Loucy (cell line): ENCODE measurements around the gene EFNB2.
A peak's percentile ranks its signal among the peaks of the same experiment; 100 is the strongest.

Experiments used
- H2AFZ ChIP-seq: fragments of 200-600 bp; sonication (generic); 2 replicates; pipeline ENCODE4 v1.6.0; 2016; ENCODE audit warnings: antibody characterized with exemption, mild to moderate bottlenecking, low read length, moderate library complexity
- H3F3A ChIP-seq: fragments of 200-600 bp; 2 replicates; pipeline ENCODE4 v1.6.0; 2016; ENCODE audit warnings: antibody characterized with exemption, low read depth, mild to moderate bottlenecking
- H3K27me3 ChIP-seq: fragments of 200-600 bp; sonication (generic); 2 replicates; pipeline ENCODE4 v1.6.1; 2014; ENCODE audit warnings: low read length, mild to moderate bottlenecking; ENCODE audit not compliant: insufficient read depth, poor library complexity, severe bottlenecking
- H3K36me3 ChIP-seq: fragments of 200-600 bp; sonication (generic); 2 replicates; pipeline ENCODE4 v1.6.1; 2016; ENCODE audit warnings: low read length; ENCODE audit not compliant: insufficient read depth
- H3K4me1 ChIP-seq: fragments of 200-600 bp; sonication (generic); 2 replicates; pipeline ENCODE4 v1.5.1; 2014; ENCODE audit warnings: low read length, mild to moderate bottlenecking; ENCODE audit not compliant: insufficient read depth, poor library complexity, severe bottlenecking
- H3K4me2 ChIP-seq: fragments of 200-600 bp; sonication (generic); 2 replicates; pipeline ENCODE4 v1.6.0; 2014; ENCODE audit warnings: antibody characterized with exemption, low read length, low read depth, mild to moderate bottlenecking; ENCODE audit not compliant: poor library complexity, severe bottlenecking
- H3K4me3 ChIP-seq: fragments of 200-600 bp; sonication (generic); 2 replicates; pipeline ENCODE4 v1.5.1; 2014; ENCODE audit warnings: low read length, mild to moderate bottlenecking, mixed read lengths; ENCODE audit not compliant: poor library complexity, severe bottlenecking
- H3K79me2 ChIP-seq: fragments of 200-600 bp; sonication (generic); 2 replicates; pipeline ENCODE4 v1.6.1; 2014; ENCODE audit warnings: low read length; ENCODE audit not compliant: insufficient read depth
- H3K9ac ChIP-seq: fragments of 200-600 bp; sonication (generic); 2 replicates; pipeline ENCODE4 v1.6.0; 2014; ENCODE audit warnings: mild to moderate bottlenecking, low read depth, low read length, moderate library complexity; ENCODE audit not compliant: poor library complexity, severe bottlenecking
- H3K9me2 ChIP-seq: fragments of 200-600 bp; sonication (generic); replicated peaks from 2 replicates; pipeline ENCODE4 v1.6.1; 2016; ENCODE audit warnings: low read depth, low read length, mixed read lengths
- H3K9me3 ChIP-seq: fragments of 200-600 bp; sonication (generic); 2 replicates; pipeline ENCODE4 v1.6.1; 2014; ENCODE audit warnings: mild to moderate bottlenecking, antibody characterized with exemption, low read length, low read depth; ENCODE audit not compliant: insufficient read depth
- H4K20me1 ChIP-seq: fragments of 200-600 bp; sonication (generic); 2 replicates; pipeline ENCODE4 v1.6.0; 2014; ENCODE audit warnings: antibody characterized with exemption, low read length, mild to moderate bottlenecking; ENCODE audit not compliant: insufficient read depth, poor library complexity, severe bottlenecking
- CTCF ChIP-seq: fragments of 200-600 bp; sonication (generic); conservative IDR thresholded peaks from 2 replicates; pipeline ENCODE4 v1.5.1; 2014; ENCODE audit warnings: mild to moderate bottlenecking, antibody characterized with exemption, low read length
- EZH2phosphoT487 ChIP-seq: fragments of 200-600 bp; IDR thresholded peaks from 2 replicates; pipeline ENCODE4 v1.6.1; 2018; ENCODE audit warnings: antibody characterized with exemption, mild to moderate bottlenecking, moderate library complexity, borderline replicate concordance

The EFNB2 gene

GRCh38 chr13:106494936-106495335, 40.5 kb downstream of the EFNB2 start:
- H3K9me3 ChIP-seq: no peaks in the 10 kb centered on the region
- TF ChIP-seq CTCF: no peak
- TF ChIP-seq EZH2phosphoT487: no peak
- H4K20me1 ChIP-seq: no peaks in the 10 kb centered on the region
- H3K9ac ChIP-seq: no peak overlapping the region
- H3K79me2 ChIP-seq: no peaks in the 10 kb centered on the region
- H2AFZ ChIP-seq: no peak overlapping the region
- H3K4me3 ChIP-seq: no peak overlapping the region
- no peaks in the 10 kb centered on the region for H3F3A ChIP-seq
- no peaks in the 10 kb centered on the region for H3K9me2 ChIP-seq
- H3K36me3 ChIP-seq: no peaks in the 10 kb centered on the region
- no peaks in the 10 kb centered on the region for H3K27me3 ChIP-seq
- H3K4me2 ChIP-seq: no peak overlapping the region
- peaks cover 52% of the 10 kb centered on the region for H3K4me1 ChIP-seq

- H3K79me2 ChIP-seq: no peaks in the 10 kb centered on the region
- no peaks in the 10 kb centered on the region for H3F3A ChIP-seq
- H3K36me3 ChIP-seq: no peaks in the 10 kb centered on the region
- no peaks in the 10 kb centered on the region for H4K20me1 ChIP-seq
- no peak for TF ChIP-seq EZH2phosphoT487
- no peak for TF ChIP-seq CTCF
- no peaks in the 10 kb centered on the region for H3K27me3 ChIP-seq
- no peak overlapping the region for H3K9ac ChIP-seq
- H3K9me3 ChIP-seq: no peaks in the 10 kb centered on the region
- no peaks in the 10 kb centered on the region for H3K9me2 ChIP-seq
- H3K4me3 ChIP-seq: no peak overlapping the region
- no peak overlapping the region for H2AFZ ChIP-seq
- no peak overlapping the region for H3K4me2 ChIP-seq
- peaks cover 47% of the 10 kb centered on the region for H3K4me1 ChIP-seq
Measured at GRCh38 chr13:106494506-106494905, 41.0 kb downstream of the EFNB2 start.

GRCh38 chr13:106493533-106494220, 41.8 kb downstream of the EFNB2 start:
- Histone ChIP-seq H3F3A (no peaks in the 10 kb centered on the region), H3K27me3 (no peaks in the 10 kb centered on the region), H3K4me1 (peaks cover 39% of the 10 kb centered on the region), H3K79me2 (no peaks in the 10 kb centered on the region), H4K20me1 (no peaks in the 10 kb centered on the region), H3K9me2 (no peaks in the 10 kb centered on the region), H3K4me3 (peak overlapping the region; percentile 42), H3K4me2 (peak overlapping the region; percentile 61), H3K36me3 (no peaks in the 10 kb centered on the region), H3K9ac (no peak overlapping the region), H3K9me3 (no peaks in the 10 kb centered on the region), H2AFZ (no peak overlapping the region; the same call in 1 of the 2 replicates)
- TF ChIP-seq EZH2phosphoT487: no peak
- no peak for TF ChIP-seq CTCF
